Liver (tissue), 3 donors: ENCODE measurements around the gene PON2.

Experiments
- GABPA ChIP-seq, 2 donors: IDR thresholded peaks in 1 of 2; conservative IDR thresholded peaks in 1 of 2; 2 replicates each; pipeline ENCODE4 v1.6.1; 2016; ENCODE audit warnings: antibody characterized with exemption in 2 of 2, mild to moderate bottlenecking in 1 of 2, moderate library complexity in 1 of 2
- RAD21 ChIP-seq, 2 donors: IDR thresholded peaks; 2 replicates each; pipeline ENCODE4 v1.6.1; 2016; ENCODE audit warnings: antibody characterized with exemption in 2 of 2, mild to moderate bottlenecking in 2 of 2
- RXRA ChIP-seq, 2 donors: IDR thresholded peaks; 2 replicates each; pipeline ENCODE4 v1.6.1; 2017 to 2018; ENCODE audit warnings: antibody characterized with exemption in 2 of 2, mild to moderate bottlenecking in 1 of 2
- TAF1 ChIP-seq: conservative IDR thresholded peaks from 2 replicates; pipeline ENCODE4 v1.6.1; 2016; ENCODE audit warnings: antibody characterized with exemption, mild to moderate bottlenecking
- YY1 ChIP-seq: IDR thresholded peaks from 2 replicates; pipeline ENCODE4 v1.6.1; 2016; ENCODE audit warnings: antibody characterized with exemption, mild to moderate bottlenecking
- TF ChIP-seq, protein P1 (sequence below): fragments of 150-350 bp; IDR thresholded peaks from 2 replicates; pipeline ENCODE4 v1.5.1; 2017; ENCODE audit warnings: improper control_type of control experiment, low read depth, low read length; ENCODE audit not compliant: missing input control
- donor health status: healthy.
- donor health status: healthy.

DNA sequence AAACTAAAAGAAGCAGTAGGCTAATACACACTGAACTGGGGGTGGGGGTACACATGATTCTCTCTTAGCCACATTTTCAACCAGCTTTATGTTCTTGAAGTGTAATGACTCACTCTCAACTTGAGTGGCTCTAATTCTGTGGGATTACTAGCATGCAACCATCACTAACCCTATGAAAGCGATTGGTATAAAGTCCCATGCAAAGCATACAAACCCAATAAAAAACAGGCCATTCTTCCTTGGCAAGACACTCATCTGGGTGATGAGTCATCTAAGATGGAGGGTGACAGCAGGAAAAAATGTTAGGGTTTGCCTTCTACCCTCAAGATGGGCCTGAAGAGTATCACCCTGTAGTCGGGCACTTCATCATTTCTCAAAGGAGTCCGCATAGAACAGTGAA is 23.8 kb downstream of the PON2 start:
- TF ChIP-seq RAD21 (IDR thresholded peaks at IDR 0.05) = no peak
- no peak for TF ChIP-seq RXRA (IDR thresholded peaks at IDR 0.05)
- TF ChIP-seq TAF1 = no peak
- TF ChIP-seq YY1 = no peak
- TF ChIP-seq, protein P1, sequence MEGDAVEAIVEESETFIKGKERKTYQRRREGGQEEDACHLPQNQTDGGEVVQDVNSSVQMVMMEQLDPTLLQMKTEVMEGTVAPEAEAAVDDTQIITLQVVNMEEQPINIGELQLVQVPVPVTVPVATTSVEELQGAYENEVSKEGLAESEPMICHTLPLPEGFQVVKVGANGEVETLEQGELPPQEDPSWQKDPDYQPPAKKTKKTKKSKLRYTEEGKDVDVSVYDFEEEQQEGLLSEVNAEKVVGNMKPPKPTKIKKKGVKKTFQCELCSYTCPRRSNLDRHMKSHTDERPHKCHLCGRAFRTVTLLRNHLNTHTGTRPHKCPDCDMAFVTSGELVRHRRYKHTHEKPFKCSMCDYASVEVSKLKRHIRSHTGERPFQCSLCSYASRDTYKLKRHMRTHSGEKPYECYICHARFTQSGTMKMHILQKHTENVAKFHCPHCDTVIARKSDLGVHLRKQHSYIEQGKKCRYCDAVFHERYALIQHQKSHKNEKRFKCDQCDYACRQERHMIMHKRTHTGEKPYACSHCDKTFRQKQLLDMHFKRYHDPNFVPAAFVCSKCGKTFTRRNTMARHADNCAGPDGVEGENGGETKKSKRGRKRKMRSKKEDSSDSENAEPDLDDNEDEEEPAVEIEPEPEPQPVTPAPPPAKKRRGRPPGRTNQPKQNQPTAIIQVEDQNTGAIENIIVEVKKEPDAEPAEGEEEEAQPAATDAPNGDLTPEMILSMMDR = no peak
- TF ChIP-seq GABPA (IDR thresholded peaks at IDR 0.05 in 1 of 2, conservative IDR thresholded peaks at IDR 0.05 in 1 of 2) = no peak
